ENCODE results near the gene AZI2. TPM values are rescaled to one million over a fixed set of nuclear protein-coding genes. Genes with fewer than 3 reads are reported as not detected.
A peak's percentile ranks its signal among the peaks of the same experiment; 100 is the strongest.

The AZI2 gene
- total and polyA plus RNA-seq, 10 of the 15 experiments (the other 5 are each of a cell fraction or from before 2014, with no cell fraction given), result 19.9 to 91.7 (median 35.5) TPM

GRCh38 chr3:28348629-28349468 is at the start of gene AZI2, which contains the start of gene ZCWPW2 (continued):
- no peak for TF ChIP-seq ZNF622 (IDR thresholded peaks at IDR 0.05)
- no peak for TF ChIP-seq ZBED1 (IDR thresholded peaks at IDR 0.05; ENCODE audit: borderline replicate concordance)
- TF ChIP-seq, protein P1, sequence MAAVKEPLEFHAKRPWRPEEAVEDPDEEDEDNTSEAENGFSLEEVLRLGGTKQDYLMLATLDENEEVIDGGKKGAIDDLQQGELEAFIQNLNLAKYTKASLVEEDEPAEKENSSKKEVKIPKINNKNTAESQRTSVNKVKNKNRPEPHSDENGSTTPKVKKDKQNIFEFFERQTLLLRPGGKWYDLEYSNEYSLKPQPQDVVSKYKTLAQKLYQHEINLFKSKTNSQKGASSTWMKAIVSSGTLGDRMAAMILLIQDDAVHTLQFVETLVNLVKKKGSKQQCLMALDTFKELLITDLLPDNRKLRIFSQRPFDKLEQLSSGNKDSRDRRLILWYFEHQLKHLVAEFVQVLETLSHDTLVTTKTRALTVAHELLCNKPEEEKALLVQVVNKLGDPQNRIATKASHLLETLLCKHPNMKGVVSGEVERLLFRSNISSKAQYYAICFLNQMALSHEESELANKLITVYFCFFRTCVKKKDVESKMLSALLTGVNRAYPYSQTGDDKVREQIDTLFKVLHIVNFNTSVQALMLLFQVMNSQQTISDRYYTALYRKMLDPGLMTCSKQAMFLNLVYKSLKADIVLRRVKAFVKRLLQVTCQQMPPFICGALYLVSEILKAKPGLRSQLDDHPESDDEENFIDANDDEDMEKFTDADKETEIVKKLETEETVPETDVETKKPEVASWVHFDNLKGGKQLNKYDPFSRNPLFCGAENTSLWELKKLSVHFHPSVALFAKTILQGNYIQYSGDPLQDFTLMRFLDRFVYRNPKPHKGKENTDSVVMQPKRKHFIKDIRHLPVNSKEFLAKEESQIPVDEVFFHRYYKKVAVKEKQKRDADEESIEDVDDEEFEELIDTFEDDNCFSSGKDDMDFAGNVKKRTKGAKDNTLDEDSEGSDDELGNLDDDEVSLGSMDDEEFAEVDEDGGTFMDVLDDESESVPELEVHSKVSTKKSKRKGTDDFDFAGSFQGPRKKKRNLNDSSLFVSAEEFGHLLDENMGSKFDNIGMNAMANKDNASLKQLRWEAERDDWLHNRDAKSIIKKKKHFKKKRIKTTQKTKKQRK (IDR thresholded peaks at IDR 0.05; ENCODE audit: low read depth, low read length), result no peak
- no peak; the same call in 1 of the 2 replicates for TF ChIP-seq SREBF1 (IDR thresholded peaks at IDR 0.05; ENCODE audit: low read length)
- peak; percentile 9; the same call in 1 of the 2 replicates for TF ChIP-seq SIN3A (IDR thresholded peaks at IDR 0.05; ENCODE audit: low read depth, low read length)
- TF ChIP-seq KDM1A (IDR thresholded peaks at IDR 0.05; ENCODE audit: borderline replicate concordance), result no peak
- no peak for TF ChIP-seq RAD51 (IDR thresholded peaks at IDR 0.05)
- TF ChIP-seq TCF3 (IDR thresholded peaks at IDR 0.05; ENCODE audit: borderline replicate concordance, insufficient read depth, low read depth, low read length), result 0 out of 2 replicates have a peak, but pooled peaks have one; percentile 0
- TF ChIP-seq MXI1 (IDR thresholded peaks at IDR 0.05; ENCODE audit: low read depth, low read length), result no peak

DNA sequence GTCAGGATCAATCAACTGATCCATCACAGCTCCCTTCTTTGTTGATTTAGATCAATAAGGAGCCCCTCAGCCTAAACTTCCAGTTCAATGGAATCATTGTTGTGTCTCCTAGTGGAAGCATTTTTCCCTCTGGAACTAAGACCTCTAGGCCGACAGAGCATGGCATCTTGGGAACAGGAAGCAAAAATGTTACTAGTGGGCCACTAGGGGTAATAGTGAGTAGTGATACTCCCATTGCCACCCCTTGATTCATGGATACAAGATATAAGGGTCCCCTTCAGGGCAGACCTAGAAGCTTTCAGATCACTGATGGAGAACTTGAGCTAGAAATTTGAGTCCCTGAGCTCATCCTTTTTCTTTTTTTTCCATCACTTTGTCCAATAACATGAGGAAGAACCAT is 40.4 kb upstream of the AZI2 start:
- no peak for FAIRE-seq
- ChIA-PET RAD21 (ENCODE audit: unreplicated experiment) (no interaction called here), POLR2A (no interaction called here), CTCF (no interaction called here), SMC1A (ENCODE audit: uncharacterized antibody, unreplicated experiment) (interaction anchor here (0.8 kb wide), 1 partner anchor 18 kb away, joined by 3 read pairs; no protein-coding TSS in a partner anchor)
- Histone ChIP-seq H2AFZ (ENCODE audit: control insufficient read depth, low read depth, low read length) (no peak overlapping the region), H3K4me1 (ENCODE audit: control insufficient read depth, insufficient read depth, low read length) (no peaks in the 10 kb centered on the region), H3K27ac (ENCODE audit: control insufficient read depth, insufficient read depth) (no peak overlapping the region), H3K9ac (ENCODE audit: control insufficient read depth, insufficient read depth, low read length) (no peak overlapping the region), H4K20me1 (ENCODE audit: control insufficient read depth, insufficient read depth) (no peaks in the 10 kb centered on the region), H3K36me3 (ENCODE audit: control insufficient read depth in 2 of 2, insufficient read depth in 2 of 2, low read length in 1 of 2) (no peaks in the 10 kb centered on the region), H3K9me3 (replicated peaks; ENCODE audit: control insufficient read depth, insufficient read depth, low read length) (no peaks in the 10 kb centered on the region), H3K79me2 (ENCODE audit: control insufficient read depth, insufficient read depth, low read length) (no peaks in the 10 kb centered on the region), H3K4me2 (ENCODE audit: control insufficient read depth, insufficient read depth) (no peak overlapping the region), H3K4me3 (no peak overlapping the region), H3K27me3 (replicated peaks in 1 of 2; ENCODE audit: control insufficient read depth in 2 of 2, insufficient read depth in 2 of 2, low read length in 1 of 2) (no peaks in the 10 kb centered on the region)
- DNase-seq (ENCODE audit: low read depth, low spot score), result no peak
- ATAC-seq, result no peak
- in situ Hi-C loops (cut with MboI), result no loop called here
- intact Hi-C loops (cut with micrococcal nuclease; ENCODE audit: unreplicated experiment), result no loop called here
- TF ChIP-seq, protein P2, sequence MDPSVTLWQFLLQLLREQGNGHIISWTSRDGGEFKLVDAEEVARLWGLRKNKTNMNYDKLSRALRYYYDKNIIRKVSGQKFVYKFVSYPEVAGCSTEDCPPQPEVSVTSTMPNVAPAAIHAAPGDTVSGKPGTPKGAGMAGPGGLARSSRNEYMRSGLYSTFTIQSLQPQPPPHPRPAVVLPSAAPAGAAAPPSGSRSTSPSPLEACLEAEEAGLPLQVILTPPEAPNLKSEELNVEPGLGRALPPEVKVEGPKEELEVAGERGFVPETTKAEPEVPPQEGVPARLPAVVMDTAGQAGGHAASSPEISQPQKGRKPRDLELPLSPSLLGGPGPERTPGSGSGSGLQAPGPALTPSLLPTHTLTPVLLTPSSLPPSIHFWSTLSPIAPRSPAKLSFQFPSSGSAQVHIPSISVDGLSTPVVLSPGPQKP (IDR thresholded peaks at IDR 0.05; ENCODE audit: low read depth, low read length), result no peak
- TF ChIP-seq, protein P3, sequence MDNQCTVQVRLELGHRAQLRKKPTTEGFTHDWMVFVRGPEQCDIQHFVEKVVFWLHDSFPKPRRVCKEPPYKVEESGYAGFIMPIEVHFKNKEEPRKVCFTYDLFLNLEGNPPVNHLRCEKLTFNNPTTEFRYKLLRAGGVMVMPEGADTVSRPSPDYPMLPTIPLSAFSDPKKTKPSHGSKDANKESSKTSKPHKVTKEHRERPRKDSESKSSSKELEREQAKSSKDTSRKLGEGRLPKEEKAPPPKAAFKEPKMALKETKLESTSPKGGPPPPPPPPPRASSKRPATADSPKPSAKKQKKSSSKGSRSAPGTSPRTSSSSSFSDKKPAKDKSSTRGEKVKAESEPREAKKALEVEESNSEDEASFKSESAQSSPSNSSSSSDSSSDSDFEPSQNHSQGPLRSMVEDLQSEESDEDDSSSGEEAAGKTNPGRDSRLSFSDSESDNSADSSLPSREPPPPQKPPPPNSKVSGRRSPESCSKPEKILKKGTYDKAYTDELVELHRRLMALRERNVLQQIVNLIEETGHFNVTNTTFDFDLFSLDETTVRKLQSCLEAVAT (IDR thresholded peaks at IDR 0.05), result no peak
- TF ChIP-seq SREBF1 (IDR thresholded peaks at IDR 0.05; ENCODE audit: low read length) (no peak), CHD1 (IDR thresholded peaks at IDR 0.05; ENCODE audit: low read depth, low read length) (no peak), ATF7 (IDR thresholded peaks at IDR 0.05; ENCODE audit: low read depth) (no peak), CBFB (IDR thresholded peaks at IDR 0.05; ENCODE audit: low read depth) (no peak), CHD4 (IDR thresholded peaks at IDR 0.05) (no peak), MXI1 (IDR thresholded peaks at IDR 0.05; ENCODE audit: low read depth, low read length) (no peak), BHLHE40 (IDR thresholded peaks at IDR 0.05; ENCODE audit: borderline replicate concordance in 1 of 2, low read depth in 2 of 2, low read length in 1 of 2) (no peak), SPI1 (IDR thresholded peaks at IDR 0.05; ENCODE audit: borderline replicate concordance, insufficient read depth, low read depth, low read length) (no peak)
- no TSS peak for BruUV-seq (replicated peaks)
- 65% methylated on average over 1 of the region's 1 CpG for WGBS (ENCODE audit: insufficient coverage, insufficient replicate concordance, low lambda C conversion rate, missing lambda C conversion rate)

All from GM12878 (cell line).